HT1080 (cell line): ENCODE measurements around the gene ALG1. TPM values are rescaled to one million over a fixed set of nuclear protein-coding genes. Genes with fewer than 3 reads are reported as not detected.
"Not testable (repeated sequence)": the region's sequence is repeated elsewhere in the genome, so short reads cannot be mapped to it uniquely, and the experiment has no call there.

Source experiments
- DNase-seq: peaks from one replicate; pipeline ENCODE4 v3.0.0-alpha.2; 2015; ENCODE audit warnings: low read depth
- total RNA-seq: library from RNA; depleted of rRNA; stranded (reverse); fragments of >200 nt; shearing (Covaris generic); gene quantifications from 2 replicates; pipeline ENCODE4 v1.2.3, GENCODE V29; 2014

The ALG1 gene
- total RNA-seq, 1 experiment from 2014 or later = 52.1 TPM

DNA sequence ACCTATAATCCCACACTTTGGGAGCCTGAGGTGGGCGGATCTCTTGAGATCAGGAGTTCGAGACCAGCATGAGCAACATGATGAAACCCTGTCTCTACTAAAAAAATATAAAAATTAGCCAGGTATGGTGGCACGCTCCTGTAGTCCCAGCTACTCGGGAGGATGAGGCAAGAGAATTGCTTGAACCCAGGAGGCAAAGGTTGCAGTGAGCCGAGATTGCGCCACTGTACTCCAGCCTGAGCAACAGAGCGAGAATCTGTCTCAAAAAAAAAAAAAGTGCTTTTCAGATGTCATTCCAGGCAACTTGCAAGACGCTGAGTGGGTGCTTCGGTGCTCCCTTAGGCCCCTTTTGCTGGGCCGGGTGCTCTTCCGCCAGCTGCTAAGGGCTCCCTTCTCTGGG, 27.1 kb upstream of the ALG1 start:
- not testable (repeated sequence) for DNase-seq

DNA sequence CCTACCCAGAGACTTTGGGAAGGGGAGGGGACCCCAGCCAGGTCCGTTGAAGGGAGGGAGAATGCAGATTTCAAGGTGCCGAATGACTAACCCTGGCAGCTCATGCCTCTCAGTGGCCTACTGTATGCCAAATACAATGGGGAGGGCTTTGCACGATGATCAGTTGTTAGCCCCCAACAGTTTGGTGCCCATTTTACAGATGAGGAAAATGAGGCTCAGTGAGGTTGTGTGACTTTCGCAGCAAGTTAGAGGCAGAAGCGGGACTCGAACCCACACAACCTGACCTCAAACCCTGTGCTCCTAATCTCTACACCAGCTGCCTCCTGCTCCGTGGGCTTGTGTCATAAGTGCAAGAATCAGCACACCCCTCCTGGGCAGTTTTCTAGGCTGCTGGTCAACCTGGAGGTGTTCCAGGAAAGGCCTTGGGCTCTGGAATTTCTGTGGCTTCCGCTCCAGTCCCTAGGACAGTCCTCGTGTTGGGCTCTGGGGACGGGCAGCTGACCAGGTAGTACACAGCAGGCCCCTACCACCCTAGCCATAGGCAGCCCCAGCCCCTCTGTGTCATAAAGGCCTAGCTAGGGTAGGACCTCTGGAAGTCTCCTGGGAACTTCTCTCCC, 26.0 kb upstream of the ALG1 start:
- DNase-seq = no peak

DNA sequence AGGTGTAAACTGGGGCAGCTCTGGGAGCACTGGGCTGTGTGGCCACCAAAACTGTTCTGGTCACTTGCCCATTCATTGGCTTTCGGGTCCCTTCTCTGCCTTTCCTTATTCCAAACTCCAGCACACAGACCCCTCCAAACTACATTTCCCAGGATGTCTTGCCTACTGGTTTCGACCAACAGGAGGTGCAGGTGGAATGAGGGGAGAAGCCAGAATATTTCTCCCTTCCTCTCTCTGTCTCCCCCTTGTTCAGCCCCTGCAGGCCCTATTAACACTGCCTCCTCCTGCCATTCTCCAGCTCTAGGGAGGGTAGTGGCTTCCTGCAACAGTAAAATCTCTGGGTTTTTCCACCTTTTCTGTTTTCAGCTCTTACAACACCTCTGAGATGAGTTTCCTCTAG, 24.7 kb upstream of the ALG1 start:
- DNase-seq = no peak

DNA sequence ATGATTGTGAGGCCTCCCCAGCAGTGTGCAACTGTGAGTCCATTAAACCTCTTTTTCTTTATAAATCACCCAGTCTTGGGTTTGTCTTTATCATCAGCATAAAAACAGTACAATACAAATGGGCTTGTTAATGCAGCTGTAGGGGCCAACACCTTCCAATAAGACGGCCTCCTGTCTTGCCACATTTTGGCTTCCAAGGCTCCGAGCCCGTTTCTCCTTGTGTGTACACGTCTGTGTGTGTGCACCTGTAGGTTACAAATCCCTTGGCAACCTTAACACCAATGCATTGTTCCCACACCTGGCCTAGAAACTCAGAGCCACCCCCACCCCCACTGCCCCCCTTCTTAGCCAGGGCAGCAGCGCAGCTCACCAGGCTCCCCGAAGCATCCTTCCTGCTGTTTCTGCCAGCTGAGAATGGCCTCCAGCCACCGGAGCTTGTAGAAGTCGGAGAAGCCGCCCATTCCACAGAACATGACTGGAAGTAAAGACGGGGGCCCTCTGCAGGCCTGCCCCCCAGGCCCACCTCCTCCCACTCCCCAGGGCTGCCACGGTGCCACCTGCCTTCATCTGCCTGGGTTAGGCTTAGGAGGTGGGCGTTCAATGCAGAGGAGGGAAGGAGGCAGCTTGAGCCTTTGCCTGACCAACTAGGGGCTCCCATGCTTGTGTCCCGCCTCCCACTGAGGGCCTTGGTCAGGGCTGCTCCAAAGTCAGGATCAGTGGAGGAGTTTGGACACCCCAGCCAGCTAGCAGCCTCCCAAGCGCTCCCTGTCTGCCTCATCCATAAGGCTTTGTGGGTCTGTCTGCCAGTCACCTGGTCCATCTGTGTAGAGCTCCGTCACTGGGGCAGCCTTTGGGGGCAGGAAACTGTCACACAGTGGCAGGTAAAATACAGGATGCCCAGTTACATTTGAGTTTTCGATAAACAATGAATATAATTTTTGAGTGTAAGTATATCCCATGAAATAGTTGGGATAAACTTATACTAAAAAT, 16.5 kb upstream of the ALG1 start:
- no peak for DNase-seq

DNA sequence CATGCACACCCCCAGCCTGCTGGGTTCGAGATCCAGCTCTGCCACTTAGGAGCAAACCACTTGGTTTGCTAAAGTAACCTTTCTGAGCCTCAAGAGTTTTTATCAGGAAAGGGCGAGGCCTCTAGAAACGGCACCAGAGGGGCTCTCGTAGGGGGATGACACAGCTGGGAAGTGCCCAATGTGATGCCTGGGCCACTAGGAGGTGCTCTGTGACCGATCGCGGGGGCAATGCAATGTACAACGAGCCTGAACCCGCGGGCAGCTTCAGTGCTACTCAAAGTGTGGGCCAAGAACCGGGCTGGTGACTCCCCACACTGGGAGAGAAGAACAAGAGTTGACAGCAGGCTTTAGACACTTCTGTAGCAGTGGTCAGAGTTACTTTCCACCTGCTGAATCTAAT, 15.3 kb upstream of the ALG1 start:
- no peak for DNase-seq

DNA sequence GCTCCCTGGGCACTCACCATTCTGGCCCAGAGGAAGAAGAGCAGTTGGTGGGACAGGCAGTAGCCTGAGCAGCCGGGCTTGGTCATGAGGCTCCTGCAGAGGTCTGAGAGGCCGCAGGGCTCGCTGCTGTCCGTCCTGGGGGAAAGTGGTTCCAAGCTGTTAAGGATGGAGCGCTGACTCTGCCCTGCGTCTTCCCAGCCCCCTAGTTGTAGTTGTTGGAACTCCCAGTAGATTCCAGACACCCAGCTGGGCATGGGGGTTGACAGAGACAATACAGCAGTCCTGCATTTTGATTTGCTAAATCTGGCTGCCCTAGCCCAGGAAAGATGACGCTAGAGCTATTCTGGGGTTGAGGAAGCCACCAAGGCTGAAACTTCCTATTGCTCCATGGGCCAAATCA, 13.2 kb upstream of the ALG1 start:
- DNase-seq = peak; percentile 58

DNA sequence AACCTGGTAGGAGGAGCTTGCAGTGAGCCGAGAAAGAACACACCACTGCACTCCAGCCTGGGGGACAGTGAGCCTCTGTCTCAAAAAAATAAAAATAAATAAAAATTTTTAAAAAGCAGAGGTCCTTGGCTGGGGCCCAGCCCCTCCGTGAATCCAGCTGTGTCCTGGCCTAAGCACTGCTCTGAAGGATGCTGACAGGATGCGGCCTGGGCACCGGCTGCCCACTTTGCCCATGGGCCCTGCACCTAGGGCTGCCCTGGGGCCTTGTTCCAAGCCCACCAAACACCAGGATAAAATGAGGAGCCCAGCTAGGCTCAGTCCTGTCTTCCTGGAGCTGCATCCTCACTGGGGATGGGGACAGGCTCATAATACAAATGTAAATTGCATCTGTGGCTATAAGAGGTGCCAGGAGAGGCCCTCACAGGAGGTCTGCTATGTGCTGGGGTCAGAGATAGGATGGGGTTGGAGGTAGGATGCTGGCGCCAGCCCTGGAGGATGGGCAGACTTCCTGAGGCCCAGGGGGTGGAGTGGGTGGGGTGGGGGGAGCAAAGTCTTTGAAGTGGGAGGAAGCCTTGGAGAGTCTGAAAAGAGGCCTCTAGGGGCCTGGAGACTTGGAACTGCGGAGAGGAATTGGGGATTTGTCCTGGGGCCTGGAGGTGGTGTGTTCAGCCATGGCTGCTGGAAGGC, 12.1 kb upstream of the ALG1 start:
- DNase-seq = no peak

DNA sequence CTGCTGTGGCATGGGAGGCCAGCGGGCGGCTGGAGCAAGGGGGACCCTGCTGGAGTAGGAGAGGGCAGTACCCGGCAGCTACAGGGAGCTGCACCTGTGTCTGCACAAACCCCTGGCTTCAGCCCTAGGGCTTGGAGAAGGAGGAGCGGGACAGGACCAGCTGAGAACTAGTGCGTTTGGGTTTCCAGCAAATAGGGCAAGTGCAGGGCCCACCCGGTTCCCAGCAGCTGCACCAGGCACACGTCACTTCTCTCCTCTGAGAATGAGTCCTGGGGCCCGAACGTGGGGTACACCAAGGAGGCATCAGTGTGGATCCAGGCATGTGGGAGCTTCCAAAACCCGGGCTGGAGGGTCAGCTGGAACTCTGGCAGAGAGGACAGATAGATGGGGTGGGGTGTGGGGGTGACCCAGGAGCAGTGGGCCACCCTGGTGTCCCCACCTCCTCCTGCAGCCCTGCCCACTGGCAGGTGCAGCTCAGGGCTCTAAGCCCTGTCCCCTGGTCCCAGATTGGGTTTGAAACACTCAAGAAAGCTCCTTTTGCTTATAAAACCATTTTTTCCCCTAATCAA, 11.5 kb upstream of the ALG1 start:
- no peak for DNase-seq

DNA sequence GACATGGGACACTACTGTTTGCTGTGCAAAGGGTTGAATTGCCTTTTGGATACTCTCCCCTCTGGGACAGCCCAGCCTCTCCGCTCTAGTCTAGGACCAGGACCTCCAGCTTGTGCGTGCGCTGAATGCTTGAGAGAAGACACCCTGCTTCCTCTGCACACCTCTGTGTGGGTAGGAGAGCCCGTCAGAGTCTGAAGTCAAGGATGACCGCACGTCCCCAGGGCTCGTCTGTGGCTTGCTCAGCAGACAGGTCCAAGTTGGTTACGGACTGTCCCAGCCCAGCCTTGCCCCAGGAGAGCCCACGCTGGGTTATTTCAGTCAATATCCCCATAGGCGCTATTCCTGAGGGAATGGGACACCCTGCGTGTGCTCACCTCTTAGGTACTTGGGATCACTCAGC, 9.6 kb upstream of the ALG1 start:
- no peak for DNase-seq

DNA sequence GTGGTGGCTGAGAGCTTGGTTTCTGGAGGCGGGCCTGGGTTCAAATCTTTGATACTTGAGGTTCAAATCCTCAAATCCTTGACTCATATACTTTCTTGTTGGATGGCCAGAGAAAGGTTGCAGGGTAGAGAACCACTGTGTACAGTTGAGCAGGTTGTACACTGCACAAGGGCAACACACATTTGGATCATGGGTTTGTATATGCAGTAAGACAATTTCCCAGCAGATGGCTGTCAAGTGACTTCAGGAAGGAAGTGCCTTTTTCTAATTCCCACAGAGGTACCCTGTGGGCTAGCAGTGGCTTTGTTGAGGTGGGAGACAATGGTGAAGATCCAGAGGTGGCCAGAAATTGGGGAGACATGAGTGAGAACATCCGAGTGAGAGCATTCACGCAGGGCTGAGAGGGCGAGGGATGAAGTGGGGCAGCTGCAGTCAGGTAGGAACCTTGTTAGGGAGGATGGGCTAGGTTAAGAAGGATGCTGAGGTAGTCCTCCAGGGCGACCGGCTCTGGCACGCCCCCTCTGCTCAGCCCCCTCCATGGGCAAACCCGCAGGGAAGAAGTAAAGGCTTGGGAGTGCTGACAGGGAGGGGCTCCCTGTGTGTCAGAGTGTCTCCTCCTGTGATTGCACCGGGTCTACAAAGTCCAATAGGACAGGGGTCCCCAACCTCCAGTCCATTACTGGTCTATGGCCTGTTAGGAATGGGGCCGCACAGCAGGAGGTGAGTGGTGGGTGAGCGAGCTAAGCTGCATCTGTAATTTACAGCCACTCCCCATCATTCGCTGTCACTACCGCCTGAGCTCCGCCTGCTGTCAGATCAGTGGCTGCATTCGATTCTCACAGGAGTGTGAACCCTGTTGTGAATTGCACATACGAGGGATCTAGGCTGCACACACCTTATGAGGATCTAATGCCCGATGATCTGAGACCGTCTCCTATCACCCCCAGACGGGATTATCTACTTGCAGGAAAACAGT, 8.6 kb upstream of the ALG1 start:
- DNase-seq = no peak

DNA sequence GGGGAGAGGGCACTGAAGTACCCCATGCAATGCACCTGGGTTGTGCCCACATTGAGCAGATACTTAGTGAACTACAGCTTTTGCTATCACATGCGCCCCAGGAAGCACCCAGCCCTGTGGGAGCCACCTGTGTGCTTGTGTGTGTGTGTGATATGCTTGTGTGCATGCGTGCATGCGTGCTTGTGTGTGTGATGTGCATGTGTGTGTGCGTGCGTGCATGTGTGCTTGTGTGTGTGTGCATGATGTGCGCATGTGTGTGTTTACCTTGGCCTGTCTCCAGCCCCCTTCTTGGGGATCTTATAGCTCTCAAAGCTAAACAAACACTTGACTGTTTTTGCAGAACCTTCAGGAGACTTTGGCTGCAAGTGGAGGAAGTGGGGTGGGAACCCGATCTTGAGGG, 6.7 kb upstream of the ALG1 start:
- DNase-seq = no peak

DNA sequence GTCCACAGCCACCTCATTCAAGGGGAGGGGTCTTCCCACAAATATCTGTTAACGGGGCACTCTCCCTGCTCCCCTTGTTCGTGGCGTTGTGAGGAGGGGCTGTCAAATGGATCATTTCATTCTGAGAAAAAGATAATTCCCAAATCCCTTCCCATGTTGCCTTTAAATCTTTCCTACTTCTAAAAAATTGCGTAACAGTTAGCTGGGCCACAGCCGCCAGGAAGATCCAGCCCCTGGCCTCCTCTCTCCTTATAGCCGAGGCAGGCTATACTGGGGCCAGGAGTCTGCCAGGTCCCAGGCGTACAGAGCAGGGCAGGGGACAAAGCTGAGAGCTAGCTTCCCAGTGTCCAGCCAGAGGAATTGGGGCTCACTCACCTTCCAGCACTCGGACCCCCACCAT, 6.3 kb upstream of the ALG1 start:
- no peak for DNase-seq

DNA sequence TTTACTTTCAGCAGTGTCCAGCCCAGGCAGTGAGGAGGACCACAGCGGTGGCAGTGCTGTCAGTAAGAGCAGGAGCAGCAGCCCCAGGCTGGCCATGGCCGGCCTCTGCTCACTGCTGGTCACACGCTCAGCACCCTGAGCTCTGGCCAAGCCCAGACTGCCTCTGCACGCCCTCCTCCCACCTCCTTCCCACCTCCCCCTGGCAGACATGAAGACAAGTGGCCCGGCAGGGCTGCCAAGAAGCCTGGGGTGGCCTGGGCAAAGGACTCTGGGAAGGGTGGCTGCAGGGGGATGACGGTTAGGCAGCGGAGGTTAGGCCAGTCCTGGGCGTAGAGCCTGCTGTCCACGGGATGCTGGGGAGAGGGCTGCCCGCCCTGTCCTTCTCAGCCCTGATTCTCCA, 5.8 kb upstream of the ALG1 start, which contains the start of gene C16orf89:
Gene C16orf89 (minus strand): TSS at position 144 of the 400 bp plus-strand sequence. CDS start 48 bp downstream, at position 96.
- DNase-seq = no peak

DNA sequence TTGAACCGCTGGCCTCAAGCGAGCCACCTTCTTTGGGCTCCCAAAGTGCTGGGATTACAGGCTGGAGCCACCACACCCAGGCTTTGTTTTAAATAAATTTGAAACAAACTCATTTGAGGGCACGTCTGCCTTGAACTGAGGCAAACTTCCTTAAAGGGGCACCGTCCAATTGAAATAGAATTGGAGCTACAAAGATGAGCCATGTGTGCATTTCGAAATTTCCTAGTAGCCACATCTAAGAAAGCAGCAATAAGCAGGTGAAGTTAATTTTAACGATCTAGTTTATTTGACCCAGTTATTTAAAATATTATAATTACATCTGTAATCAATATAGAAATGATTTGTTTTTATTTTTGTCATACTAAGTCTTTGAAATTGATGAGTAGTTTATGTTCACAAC, 5.1 kb upstream of the ALG1 start:
- no peak for DNase-seq

DNA sequence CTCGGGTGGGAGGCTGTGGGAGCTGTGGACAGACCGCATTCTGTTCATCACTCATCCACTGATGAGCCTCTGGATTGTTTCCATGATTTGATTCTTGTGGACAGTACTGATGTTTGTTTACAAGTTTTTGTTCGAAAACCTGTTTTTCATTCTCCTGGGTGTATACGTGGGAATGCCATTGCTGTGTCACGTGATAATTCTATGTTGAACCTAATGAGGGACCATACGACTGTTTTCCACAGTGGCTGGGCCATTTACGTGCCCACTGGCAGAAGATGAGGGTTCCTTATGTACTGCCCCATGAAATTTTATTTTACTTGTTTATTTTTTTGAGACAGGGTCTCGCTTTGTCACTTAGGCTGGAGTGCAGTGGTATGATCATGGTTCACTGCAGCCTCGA, 2.6 kb upstream of the ALG1 start:
- no peak for DNase-seq

DNA sequence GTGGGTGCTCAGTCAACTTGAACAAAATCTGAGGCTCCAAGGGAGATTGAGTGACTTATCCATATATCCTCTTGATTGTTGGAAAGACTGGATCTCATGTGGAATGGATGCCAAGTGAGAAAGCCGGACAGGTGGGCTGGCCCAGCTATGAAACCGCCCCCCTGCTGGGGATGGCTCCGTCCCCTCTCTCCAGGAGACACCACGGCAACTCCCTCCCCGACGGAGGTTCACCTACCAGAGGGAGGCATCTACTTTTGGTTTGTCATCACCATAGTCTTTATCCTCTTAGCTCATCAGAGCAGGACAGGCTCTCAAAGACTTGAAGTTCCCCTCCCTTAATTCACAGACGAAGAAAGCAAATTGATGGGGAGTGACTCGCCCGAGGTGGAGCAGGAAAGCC, 1.8 kb upstream of the ALG1 start:
- DNase-seq = no peak

DNA sequence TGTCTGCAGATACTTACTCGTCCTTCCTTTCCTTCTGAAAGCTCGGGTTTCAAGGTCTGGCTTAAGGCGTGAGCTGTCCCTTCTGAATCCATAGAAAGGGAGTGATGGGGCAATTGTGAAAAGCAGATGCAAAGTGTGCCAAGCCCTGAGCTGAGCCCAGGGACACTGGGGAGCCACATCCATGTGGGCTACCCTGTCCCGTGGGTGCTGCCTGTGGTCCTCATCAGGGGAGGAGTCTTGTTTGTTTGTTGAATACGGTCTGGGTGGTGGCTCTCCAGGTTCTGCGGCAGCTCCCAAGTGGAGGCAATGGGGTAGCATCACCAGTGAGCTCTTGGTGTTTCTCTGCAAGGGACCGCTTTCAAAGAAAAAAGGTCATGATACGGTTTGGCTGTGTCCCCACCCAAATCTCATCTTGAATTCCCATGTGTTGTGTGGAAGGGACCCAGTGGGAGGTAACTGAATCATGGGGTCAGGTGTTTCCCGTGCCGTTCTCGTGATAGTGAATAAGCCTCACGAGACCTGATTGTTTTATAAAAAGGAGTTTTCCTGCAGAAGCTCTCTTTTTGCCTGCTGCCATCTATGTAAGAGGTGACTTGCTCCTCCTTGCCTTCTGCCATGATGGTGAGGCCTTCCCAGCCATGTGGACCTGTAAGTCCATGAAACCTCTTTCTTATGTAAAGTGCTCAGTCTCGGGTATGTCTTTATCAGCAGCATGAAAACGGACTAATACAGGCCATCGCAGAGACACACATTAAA, 1.0 kb upstream of the ALG1 start:
- no peak for DNase-seq

DNA sequence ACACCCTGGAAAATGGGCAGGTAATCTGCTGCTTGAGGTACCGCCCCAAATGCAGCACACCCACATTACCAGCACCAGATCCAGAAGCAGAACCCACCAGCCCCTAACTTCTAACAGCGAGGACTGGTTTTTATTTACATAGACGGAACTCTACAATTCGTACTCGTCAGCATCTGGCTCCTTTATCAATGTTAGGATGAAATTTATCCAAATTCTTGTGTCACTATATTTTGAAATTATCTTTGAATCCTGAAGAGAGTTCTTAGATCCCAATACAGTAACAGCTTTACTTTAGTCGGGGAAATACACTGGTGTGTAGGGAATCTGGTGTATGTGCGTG, 332 bp upstream of the ALG1 start:
- no peak for DNase-seq

DNA sequence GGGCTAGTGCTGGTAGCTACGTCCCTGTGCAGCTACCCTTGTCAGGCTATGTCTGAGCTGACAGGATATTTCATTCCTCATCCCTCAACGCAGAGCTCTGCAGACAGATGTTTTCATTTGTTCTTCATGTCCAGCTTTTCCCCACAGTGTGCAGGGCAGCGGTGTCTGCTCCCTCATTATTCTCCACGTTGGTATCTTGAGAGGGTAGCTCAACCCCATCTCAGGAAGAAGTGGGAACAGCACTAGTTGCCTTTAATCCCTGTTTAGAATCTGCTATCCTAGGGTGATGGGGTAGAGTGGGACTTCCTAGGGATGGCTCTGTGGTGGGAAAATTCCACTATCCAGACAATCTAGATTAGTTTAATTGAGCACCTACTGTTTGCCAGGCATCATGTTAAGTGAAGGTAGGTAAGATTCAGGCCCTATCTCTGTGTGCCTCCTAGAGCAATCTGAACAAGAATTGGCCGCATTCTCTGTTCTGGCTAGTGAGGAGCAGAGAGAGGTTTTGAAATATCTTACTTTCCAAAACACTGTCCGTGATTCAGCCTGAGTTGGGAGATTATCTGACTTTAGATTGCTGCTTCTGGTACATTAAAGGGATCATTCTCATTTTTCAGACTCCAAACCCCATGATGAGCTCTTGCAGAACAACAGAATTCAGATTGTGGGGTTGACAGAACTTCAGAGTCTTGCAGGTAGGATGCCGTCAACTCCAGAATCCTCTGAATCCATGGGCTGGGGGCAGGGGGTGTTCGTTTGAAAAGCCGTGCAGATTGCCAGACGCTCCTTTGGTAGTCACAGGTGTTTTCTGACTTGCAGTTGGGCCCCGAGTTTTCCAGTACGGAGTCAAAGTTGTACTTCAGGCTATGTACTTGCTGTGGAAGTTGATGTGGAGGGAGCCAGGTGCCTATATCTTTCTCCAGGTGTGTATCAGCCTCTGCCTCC, 963 bp downstream of the ALG1 start:
- no peak for DNase-seq
